Body of pancreas (tissue), 4 donors: ENCODE data around the gene ASTN1.

Source experiments
- CTCF ChIP-seq, 7 experiments: fragments of 450-650 bp in 4 of 7; fragments of 200-600 bp in 3 of 7; sonication (generic) in 3 of 7; IDR thresholded peaks; one replicate each; pipeline ENCODE4 v1.5.1; 2016 to 2019; ENCODE audit warnings: antibody characterized with exemption in 7 of 7
- POLR2A ChIP-seq, 3 donors: fragments of 450-650 bp; IDR thresholded peaks; one replicate each; pipeline ENCODE4 v1.6.1; 2016; ENCODE audit warnings: antibody characterized with exemption in 3 of 3, mild to moderate bottlenecking in 2 of 3

- TF ChIP-seq POLR2A (IDR thresholded peaks at IDR 0.05) = no peak
- no peak for TF ChIP-seq CTCF (IDR thresholded peaks at IDR 0.05)
Measured at GRCh38 chr1:177137814-177138213, 26.7 kb downstream of the ASTN1 start.
